Mesothelial cell of epicardium (in vitro differentiated cells): ENCODE results near the gene ADRM1. TPM values are rescaled to one million over a fixed set of nuclear protein-coding genes. Genes with fewer than 3 reads are reported as not detected.

Experiments
- DNase-seq, 2 experiments: peaks; one replicate each; pipeline ENCODE4 v3.0.0; 2021; ENCODE audit warnings: low spot score in 2 of 2; ENCODE audit not compliant: unreplicated experiment in 2 of 2
- H3K27ac Mint-ChIP-seq: 2 replicates; pipeline ENCODE4 v1.8.0; 2021; ENCODE audit warnings: mixed read lengths
- H3K27me3 Mint-ChIP-seq: 2 replicates; pipeline ENCODE4 v1.8.0; 2021; ENCODE audit warnings: low read depth, mixed read lengths
- H3K36me3 Mint-ChIP-seq: 2 replicates; pipeline ENCODE4 v1.8.0; 2021; ENCODE audit warnings: mixed read lengths
- H3K4me1 Mint-ChIP-seq: 2 replicates; pipeline ENCODE4 v1.8.0; 2021; ENCODE audit warnings: mixed read lengths
- H3K4me3 Mint-ChIP-seq: 2 replicates; pipeline ENCODE4 v1.8.0; 2021; ENCODE audit warnings: mild to moderate bottlenecking, moderate library complexity, mixed read lengths
- H3K9me3 Mint-ChIP-seq: 2 replicates; pipeline ENCODE4 v1.8.0; 2021; ENCODE audit warnings: mixed read lengths
- total RNA-seq: library from RNA; stranded (reverse); gene quantifications from 3 replicates; pipeline ENCODE4 v1.2.1, GENCODE V29; 2021
- TF ChIP-seq, protein P1 (sequence below): fragments of 200-600 bp; sonication (generic); IDR thresholded peaks from one replicate; pipeline ENCODE4 v1.5.0; 2021; ENCODE audit warnings: antibody characterized with exemption; ENCODE audit not compliant: unreplicated experiment

Gene ADRM1
- total RNA-seq, 1 donor from 2014 or later = 59.0 TPM

DNA sequence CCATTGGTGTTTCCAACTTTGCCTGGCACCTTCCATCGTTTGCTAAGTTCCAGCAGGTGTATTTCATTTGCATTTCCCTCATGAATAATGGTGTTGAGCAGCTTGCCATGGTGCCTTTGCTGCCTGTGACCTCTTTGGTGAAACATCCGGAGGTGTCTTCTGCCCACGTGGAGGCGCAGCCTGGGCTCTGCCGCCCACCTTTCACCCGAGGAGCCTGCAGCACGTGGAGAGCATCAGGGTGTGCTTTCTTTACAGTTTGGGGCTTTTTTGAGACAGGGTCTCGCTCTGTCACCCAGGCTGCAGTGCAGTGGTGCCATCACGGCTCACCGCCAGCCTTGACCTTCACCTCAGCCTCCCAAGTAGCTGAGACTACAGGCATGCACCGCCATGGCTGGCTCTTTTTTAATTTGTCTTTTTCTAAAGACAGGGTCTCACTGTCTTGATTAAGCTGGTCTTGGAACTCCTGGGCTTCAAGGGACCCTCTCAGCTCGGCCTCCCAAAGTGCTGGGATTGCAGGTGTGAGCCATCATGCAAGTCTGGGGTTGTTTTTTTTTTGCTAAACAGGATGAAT, 3.0 kb upstream of the ADRM1 start:
- no peak overlapping the region for H3K27ac Mint-ChIP-seq
- H3K9me3 Mint-ChIP-seq = no peaks in the 10 kb centered on the region
- TF ChIP-seq, protein P1, sequence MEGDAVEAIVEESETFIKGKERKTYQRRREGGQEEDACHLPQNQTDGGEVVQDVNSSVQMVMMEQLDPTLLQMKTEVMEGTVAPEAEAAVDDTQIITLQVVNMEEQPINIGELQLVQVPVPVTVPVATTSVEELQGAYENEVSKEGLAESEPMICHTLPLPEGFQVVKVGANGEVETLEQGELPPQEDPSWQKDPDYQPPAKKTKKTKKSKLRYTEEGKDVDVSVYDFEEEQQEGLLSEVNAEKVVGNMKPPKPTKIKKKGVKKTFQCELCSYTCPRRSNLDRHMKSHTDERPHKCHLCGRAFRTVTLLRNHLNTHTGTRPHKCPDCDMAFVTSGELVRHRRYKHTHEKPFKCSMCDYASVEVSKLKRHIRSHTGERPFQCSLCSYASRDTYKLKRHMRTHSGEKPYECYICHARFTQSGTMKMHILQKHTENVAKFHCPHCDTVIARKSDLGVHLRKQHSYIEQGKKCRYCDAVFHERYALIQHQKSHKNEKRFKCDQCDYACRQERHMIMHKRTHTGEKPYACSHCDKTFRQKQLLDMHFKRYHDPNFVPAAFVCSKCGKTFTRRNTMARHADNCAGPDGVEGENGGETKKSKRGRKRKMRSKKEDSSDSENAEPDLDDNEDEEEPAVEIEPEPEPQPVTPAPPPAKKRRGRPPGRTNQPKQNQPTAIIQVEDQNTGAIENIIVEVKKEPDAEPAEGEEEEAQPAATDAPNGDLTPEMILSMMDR = no peak
- H3K4me1 Mint-ChIP-seq = peaks cover 10% of the 10 kb centered on the region
- no peak for DNase-seq
- H3K27me3 Mint-ChIP-seq = no peaks in the 10 kb centered on the region
- H3K4me3 Mint-ChIP-seq = no peak overlapping the region
- peaks cover 4% of the 10 kb centered on the region for H3K36me3 Mint-ChIP-seq

DNA sequence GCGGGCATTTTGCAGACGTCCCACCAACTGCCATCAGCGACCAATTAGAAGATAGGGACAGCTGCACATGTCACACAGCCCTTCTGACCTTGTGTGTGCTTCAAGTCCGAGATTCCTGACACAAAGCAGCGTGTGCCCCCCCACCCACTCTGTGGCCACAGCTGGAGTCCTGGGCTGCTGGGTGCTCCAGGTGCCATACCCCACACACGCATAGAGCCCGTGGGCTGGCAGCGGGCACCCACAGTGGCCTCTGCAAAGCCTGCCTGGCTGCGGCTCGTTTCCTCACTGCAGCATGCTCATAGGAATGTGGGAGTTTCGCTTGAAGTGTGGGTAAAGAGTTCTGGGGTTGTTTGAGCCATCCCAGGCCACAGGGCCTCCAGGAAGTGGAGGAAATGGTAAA, 2.5 kb upstream of the ADRM1 start:
- no peak for DNase-seq
- no peak overlapping the region for H3K4me3 Mint-ChIP-seq
- no peaks in the 10 kb centered on the region for H3K36me3 Mint-ChIP-seq
- H3K27ac Mint-ChIP-seq = no peak overlapping the region
- TF ChIP-seq, protein P1 = no peak
- no peaks in the 10 kb centered on the region for H3K27me3 Mint-ChIP-seq
- no peaks in the 10 kb centered on the region for H3K9me3 Mint-ChIP-seq
- peaks cover 12% of the 10 kb centered on the region for H3K4me1 Mint-ChIP-seq

- no peak for DNase-seq
- H3K27ac Mint-ChIP-seq = peak overlapping the region; percentile 72
- TF ChIP-seq, protein P1 = no peak
- peaks cover 15% of the 10 kb centered on the region for H3K4me1 Mint-ChIP-seq
- H3K27me3 Mint-ChIP-seq = no peaks in the 10 kb centered on the region
- H3K36me3 Mint-ChIP-seq = peaks cover 3% of the 10 kb centered on the region
- no peaks in the 10 kb centered on the region for H3K9me3 Mint-ChIP-seq
- peak overlapping the region; percentile 50 for H3K4me3 Mint-ChIP-seq
Observed at GRCh38 chr20:62301111-62301668, 1.6 kb upstream of the ADRM1 start.

DNA sequence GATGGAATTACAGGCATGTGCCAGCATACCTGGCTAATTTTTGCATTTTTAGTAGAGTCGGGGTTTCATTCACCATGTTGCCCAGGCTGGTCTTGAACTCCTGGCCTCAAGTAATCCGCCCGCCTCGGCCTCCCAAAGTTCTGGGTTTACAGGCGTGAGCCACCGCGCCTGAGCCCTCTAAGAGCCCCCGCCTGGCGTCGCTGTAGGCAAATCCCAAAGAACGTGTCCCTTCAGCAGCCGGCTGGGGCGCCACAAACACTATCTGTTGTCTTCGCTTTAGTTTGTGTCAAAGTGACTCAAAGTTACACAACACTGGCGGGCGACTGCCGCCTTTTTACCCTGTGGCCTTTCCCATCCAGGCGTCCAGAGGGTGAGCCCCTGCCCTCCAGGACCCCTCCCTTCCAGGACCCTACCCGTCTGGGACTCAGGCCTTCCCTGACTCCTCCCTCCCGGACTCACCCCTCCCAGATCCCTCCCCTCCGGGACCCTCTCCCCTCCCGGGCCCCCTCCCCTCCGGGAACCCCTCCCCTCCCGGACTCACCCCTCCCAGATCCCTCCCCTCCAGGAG, 940 bp upstream of the ADRM1 start:
- H3K27ac Mint-ChIP-seq = peak overlapping the region; percentile 99
- peak; percentile 63 to 79 for DNase-seq
- H3K9me3 Mint-ChIP-seq = no peaks in the 10 kb centered on the region
- no peaks in the 10 kb centered on the region for H3K27me3 Mint-ChIP-seq
- peaks cover 15% of the 10 kb centered on the region for H3K4me1 Mint-ChIP-seq
- TF ChIP-seq, protein P1 = no peak
- H3K4me3 Mint-ChIP-seq = peak overlapping the region; percentile 86
- H3K36me3 Mint-ChIP-seq = peaks cover 3% of the 10 kb centered on the region

- Mint-ChIP-seq H3K27ac (no peak overlapping the region), H3K4me3 (peak overlapping the region; percentile 87)
- no peak for DNase-seq
Observed at GRCh38 chr20:62303062-62303339, 204 bp downstream of the ADRM1 start.

More at GRCh38 chr20:62303062-62303339, 204 bp downstream of the ADRM1 start:
- H3K27me3 Mint-ChIP-seq = no peaks in the 10 kb centered on the region
- no peaks in the 10 kb centered on the region for H3K9me3 Mint-ChIP-seq
- peaks cover 15% of the 10 kb centered on the region for H3K4me1 Mint-ChIP-seq
- peaks cover 3% of the 10 kb centered on the region for H3K36me3 Mint-ChIP-seq
- TF ChIP-seq, protein P1 = no peak
